GM18861 (cell line): Measurements from ENCODE around the gene SMYD3.

ENCODE experiments used
- ATAC-seq: cut with Tn5 transposase; IDR thresholded peaks from one replicate; pipeline ENCODE4 v1.9.1; 2021; ENCODE audit not compliant: unreplicated experiment

SMYD3 gene

DNA sequence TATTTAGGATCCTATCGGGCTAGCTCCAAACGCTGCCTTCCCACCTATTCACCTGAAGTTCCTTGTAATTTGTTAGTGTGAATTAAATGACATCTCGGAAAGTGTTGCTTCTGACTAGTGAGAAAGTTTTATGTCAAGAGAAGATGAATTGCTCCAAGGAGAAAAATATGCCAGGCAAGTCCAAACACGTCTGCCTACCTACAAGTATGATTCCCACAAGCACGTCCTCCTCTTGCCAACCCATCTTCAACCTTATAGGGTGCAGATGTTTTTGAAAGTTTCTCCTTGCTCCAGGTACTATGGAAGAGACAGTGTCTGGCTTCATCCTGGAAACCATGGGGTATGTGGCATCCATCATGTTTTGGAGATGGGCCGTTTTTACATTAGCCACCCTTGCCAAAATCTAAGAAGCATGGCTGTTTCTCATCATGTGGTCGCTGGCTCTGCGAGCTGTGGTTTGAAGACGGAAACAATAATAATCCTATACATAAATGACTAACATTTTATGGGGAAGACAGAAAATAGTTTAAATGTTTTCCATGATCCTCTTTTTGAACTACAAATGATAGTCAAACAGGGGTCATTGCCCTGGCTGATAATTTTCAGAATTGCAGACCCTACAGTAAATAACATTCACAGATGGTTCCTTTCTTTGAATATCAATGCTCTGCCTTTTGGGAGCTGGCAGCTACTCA lies 505.8 kb downstream of the SMYD3 start:
- no peak for ATAC-seq

DNA sequence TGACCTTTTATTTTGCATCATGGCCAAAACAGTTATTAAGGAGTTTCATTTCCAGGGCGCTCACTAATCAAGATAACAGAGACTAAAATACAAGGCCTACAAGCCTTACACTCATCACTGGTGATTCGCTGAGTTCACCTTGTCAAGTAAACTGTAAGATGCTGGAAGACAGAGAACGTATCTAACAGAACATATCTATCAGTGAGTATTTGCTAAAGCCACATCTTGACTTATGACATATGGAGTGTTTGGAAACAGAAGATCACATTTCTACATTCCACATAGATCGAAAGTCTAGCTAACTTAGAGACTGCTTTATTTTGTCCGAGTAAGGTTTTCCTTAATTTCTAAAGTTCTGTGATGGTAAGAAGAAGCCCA lies 506.5 kb downstream of the SMYD3 start:
- ATAC-seq: no peak

DNA sequence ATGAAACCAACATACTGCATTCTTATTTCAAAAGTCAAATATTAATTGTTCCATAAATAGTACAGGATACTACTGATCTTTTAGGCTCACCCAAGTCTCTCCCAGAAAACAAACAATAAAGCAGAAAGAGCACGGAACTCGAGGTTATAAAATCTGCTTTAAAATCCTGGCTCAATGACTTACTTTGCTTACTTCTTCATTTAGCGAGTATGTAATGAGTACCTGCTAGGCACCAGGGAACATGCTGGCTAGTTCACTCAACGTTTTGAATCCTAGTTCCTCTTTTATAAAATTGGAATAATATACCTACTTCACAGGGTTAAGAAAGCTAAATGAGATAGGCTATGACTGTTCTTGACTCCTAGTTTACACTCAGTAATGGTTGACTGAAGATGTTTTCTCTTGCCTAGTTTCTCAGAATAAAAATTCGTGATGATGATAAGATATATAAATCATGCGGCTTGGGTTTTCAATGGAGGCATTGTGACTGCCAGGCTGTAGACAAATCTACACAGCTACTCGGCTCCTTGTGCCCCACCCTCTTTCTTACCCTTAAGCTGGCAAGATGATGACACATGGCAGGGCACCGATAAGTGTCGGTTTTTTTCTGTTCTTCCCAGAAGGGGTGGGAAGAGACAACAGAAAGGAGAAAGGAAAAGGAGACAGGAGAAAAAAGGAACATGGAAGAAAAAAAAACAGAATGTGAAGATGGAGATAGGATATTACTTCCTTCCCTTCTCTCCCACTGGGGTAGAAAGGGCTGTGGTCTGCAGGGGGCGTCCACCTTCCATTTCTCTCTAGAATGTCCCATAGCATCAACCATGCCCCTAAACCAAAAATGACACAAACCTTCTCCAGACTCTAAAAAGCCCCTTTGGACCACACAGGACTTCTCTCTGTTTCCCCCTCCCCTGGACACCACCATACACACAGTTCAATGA lies 507.1 kb downstream of the SMYD3 start:
- ATAC-seq: peak; percentile 89

DNA sequence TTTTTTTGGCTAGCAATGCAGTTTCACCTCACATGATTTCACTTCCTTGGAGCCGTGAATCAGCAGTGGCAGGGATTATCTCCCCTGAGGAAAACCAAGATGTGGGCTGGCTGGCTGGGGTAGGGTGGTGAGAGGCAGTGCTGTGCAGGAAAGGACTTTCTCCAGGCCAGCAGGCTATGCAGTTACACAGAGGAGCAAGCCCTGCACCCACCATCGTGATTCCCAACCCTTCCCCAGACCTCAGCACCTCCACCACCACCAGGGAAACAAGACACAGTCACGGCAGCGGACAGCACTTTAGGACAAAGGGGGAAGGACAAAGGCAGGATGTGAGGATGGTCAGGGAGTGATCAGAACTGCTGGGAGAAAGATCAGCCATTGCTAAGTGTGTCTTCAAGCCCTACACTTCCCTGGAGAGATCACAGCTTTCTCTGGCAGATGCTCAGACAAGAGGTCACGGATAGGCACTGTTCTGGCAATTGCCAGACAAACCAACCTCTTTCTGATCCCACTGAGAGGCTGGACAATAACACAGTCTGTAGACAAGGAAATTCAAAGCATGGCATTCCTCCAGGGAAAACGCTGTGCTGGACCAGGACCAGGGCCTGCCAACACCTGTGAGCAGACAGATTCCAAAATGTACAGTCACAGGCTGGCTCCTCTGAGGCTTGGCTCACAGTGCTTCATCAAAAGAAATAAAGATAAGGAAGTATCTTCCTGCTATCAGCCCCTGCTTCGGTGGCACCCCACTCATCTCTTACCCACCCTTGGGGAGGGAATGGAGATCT lies 509.4 kb downstream of the SMYD3 start:
- ATAC-seq: no peak

DNA sequence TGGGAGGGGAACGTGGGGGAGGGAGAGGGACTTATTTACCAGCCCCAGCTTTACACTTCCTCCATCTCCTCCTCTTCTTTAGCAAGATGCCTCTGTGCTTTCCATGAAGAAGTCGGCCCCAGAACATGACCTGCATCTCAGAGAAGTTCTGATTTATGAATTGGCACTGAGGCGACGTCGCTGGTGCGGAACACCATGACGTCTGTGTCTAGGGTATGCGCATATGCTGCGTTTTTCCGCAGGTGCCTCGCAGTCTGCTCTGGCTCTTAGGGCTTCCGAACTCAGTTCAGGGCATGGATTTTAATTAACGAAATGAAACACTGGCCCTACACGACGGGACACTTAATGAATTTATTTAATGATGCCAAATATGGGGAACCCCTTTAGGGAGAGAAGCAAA lies 510.3 kb downstream of the SMYD3 start:
- no peak for ATAC-seq

DNA sequence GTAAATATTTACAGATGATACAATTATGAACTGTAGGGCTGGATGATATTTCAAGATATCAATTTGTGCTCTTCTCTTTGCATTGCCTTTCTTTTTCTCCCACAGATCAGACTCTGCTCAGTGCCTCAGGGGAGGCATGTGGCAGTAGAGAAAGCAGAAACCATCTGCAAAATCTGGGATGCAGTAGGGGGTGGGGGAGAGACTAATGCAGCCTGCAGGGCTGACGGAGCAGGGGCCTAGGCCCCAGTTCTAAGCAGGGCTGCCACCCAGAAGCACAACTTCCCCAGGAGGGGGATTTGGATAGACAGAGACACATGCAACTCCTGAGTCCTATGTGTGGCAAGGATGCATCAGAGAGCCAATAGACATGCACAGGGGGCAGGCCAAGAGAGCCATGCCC lies 511.6 kb downstream of the SMYD3 start:
- no peak for ATAC-seq

DNA sequence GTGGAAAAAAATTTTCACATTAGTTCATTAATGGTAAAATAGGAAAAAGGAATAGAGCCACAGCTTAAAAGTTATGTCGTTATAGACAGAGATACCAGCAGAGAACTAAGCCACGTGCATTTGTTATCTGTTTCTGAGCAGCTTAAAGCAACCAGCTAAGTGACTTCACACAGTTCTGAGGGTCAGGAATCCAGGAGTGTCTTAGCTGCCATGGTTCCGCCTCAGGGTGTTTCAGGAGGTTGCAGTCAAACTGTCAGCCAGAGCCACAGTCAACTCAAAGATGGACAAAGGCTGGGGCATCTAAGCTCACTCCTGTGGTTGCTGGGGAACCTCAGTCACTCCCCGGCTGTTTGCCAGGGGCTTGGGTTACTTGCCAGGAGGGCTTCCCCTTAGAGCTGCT lies 515.8 kb downstream of the SMYD3 start:
- ATAC-seq: no peak

DNA sequence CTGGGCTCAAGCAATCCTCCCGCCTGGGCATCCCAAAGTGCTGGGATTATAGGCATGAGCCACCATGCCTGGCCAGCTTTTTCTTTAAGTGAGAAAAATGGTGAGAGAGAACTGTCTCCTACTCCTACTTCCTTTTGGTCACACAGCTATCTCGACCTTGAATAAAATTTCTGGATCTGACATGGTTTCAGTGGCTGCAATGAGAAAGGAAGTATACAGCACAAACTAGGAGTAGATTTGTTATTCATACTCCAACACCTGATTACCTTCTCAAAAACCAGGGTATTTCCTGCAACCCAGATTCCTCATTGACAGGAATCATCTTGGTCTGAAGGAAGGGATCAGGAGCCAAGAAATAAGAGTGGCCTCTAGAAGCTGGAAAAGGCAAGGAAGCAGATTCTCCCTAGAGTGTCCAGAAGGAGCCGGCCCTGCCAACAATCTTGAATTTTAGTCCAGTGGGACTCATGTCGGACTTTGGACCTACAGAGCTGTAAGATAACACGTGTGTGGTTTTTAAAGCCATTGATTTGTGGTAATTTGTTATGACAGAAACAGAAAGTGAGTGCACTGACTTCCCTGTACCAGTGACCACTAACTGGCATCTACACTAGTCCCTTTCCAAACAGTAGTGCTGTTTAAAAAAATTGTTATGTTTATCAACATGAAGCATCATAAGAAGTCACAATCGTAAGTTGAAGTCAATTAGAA lies 516.6 kb downstream of the SMYD3 start:
- peak; percentile 98 for ATAC-seq

DNA sequence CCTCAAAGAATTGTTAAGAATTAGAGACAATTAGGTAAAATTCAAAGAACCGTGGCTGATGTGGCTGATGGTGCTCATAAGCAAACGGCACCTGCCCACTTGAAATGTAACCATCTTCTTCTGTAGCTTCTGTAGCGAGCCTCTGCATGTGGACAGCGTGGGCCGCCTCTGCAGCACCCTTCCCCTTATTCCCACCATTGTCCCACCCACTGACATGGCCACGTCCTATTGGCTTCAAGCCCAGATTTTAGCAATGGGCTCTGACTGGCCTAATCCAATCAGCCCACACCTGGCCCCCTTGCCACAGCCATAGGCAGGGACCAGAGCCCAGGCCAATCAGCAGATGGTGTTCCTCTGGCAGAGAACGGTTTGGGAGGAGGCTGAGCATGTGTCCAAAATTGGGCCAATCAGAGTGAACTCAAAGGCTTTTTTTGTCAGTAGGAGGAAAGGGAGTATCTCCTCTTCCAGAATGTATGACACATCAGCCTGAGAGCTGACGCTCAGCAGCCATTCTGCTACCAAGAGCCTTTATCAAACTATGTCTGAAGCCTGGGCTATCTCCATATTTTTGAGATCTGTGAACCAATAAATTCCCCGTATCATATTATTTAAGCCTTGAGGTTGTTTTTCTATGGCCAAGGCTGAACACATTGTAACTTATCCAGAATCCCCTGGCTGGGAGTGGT lies 518.5 kb downstream of the SMYD3 start:
- ATAC-seq: no peak

DNA sequence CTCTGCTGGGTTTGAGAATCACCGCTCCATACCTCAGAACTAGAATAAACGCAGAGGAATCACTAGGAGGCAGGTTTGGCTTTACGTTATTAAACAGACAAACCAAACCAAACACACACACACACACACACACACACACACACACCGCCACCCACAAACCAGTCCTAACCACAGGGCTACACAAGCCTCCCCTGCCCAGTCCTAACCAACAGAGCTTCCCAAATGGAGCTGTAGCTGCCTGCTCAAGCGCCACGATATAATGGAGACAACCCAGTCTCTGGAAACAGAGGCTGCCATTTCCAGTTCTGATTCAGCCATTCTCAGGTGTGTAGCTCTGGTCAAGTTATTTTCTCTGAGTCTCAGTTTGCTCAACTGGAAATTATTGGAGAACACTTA lies 519.1 kb downstream of the SMYD3 start:
- no peak for ATAC-seq

DNA sequence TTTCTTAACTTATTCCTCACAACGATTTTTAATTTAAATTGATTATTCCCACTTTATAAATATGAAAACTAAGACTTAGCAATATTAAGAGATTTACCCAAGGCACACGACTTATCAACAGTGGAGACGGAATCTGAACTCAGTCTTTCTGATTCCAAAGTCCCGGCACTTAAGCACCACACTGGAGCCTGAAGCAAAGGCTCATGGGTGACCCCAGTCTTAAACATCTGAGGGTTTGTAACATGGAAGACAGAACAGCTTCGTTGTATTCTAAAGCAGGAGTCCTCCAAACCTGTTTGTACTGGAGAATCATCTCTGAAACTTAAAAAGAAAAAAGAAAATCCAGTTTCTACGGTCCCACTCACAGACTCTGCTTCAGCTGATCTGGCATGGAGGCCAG lies 519.5 kb downstream of the SMYD3 start:
- ATAC-seq: no peak

DNA sequence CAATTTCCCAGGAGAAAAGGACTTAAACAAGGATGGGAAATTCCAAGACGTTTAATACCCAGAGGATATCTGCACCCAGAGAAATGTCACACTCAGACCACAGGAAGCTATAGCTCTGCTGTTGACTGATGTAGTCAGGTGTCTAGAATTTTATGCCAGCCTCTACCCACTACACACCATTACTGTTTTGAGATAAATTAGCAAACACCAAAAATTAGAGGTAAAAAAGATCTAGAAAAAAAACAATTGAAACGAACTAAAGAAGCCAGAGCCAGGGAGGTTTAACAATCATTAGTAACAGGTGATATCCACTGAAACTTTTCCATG lies 519.9 kb downstream of the SMYD3 start:
- ATAC-seq: no peak

DNA sequence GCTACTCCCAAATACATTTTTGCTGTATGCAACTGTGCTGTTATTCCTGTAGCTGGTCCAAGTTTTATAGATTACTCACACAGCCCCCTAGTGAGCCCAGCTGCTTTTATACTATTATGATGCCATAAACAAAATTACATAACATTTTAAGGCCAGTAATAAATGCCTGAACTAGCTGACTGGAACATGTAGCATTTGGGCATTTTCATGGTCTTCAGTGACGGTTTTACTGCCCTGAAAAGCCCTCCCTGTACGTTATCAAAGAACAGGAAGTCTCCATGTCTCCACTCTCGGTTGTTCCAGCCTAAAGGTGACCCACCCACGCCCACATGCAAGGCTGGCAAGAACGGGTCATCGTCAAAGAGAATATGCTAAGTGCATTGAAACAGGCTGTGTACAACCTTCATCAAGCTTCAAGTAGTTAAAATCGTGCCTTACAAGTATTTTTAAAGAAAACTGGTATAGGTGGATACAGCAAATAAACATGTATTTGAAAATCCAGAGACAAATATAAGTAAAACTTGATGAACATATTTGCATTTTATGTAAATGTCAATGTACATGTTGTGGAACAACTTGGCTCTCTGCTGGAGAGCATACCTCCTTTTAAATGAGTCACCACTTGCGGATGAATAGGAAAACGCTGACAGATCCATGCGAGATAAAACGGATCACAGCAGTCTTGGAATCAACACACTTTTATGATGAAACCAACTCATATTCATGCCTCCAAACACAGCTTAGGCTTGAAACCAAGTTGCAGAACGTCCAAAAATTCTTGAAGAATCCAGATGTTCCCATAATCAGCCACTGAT lies 520.5 kb downstream of the SMYD3 start:
- ATAC-seq: no peak

DNA sequence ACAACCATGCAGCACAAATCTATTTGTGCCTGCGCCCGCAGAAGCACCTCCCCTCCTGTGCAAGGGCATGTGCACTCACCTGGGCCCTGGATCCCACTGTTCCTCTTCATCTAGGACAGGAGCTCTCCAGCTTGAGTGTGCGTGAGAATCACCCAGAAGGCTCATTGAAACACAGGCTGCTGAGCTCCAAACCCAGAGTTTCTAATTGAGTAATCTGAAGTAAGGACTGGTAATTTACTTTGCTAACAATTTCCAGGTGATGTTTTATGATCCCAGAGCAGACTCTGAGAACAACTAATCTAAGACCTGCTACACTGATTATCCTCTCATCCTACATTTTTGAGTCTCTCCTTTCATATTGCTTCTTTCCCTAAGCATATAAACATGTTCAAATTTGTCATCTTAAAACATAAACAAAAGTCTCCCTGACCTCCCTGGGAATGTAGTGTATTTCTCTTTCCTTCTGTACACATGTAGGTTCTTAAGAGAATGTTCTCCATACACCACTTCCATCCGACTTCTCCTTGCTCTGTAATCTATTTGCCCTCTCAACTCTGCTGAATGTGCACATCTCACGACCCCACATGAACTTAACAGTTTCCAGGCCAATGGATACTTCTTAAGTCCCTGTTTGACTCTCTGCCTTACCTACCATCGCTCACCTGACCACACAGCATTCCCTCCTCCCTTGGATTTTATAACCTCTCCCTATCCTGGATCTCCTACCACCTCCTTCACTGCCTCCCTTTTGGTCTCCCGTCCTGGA lies 522.5 kb downstream of the SMYD3 start:
- ATAC-seq: no peak

DNA sequence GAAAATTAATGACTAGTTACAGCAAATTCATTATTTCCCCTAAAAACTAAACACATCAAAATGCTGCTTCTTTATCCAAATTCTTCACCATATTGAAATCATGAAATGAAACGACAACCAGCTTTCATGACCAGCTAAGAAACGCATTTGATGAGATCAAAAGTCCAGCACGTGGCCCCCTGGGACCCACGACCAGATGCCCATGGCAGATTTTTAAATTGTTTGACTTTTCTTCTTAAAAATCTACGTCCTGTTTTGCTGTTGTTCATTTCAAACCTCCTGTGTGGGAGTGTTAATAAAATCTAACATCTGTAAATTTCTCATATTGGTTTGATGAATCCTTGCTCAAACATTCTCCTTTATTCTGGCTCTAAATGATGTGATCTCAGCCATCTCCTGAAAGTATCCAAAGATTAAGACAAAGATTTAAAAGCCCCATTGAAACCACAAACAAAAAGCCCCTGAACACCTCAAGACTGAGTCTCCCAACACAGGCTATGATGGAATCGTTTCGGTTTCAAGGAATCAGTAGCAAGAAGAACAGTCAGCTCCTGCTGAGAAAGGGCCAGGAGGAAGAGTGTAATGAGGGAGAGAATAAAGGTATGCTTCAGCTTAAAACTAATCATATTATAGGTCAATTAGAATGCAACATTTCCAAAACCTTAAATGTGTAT lies 523.6 kb downstream of the SMYD3 start:
- no peak for ATAC-seq

DNA sequence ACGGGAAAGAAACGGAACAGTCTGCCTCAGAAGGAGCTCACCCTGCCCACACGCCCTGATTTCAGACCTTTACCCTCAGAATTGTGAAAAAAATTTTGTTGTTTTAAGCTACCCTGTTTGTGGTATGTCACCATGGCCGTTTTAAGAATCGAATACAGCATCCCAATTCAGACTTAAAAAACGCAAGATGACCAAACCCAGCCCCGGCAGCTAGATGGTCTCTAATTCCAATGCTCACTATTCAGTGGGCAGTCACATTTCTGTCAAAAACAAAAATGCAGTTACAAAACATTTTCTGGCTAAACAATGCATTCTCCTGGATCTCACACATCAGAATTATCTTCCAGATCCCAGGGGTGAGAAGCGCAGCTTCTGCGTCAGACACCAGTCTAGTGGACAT lies 527.5 kb downstream of the SMYD3 start:
- no peak for ATAC-seq

DNA sequence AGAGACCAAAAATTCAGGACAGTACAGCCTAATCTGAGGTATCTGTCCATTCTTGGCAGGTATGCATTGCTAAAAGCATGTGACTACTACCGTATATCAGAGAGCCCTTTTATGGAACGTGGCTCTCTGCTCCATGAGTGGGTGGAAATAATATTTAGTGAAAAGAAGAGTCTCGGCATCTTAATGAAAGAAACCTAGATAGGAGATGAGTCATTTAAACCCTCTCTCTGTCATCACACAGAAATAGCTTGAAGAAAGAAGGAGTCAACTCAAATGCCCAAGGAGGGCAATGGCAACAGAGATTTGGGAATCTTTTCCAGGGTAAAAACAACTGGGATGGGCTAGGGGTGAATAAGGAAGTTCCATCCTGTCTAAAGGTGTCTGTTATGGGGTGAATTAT lies 528.2 kb downstream of the SMYD3 start:
- no peak for ATAC-seq

DNA sequence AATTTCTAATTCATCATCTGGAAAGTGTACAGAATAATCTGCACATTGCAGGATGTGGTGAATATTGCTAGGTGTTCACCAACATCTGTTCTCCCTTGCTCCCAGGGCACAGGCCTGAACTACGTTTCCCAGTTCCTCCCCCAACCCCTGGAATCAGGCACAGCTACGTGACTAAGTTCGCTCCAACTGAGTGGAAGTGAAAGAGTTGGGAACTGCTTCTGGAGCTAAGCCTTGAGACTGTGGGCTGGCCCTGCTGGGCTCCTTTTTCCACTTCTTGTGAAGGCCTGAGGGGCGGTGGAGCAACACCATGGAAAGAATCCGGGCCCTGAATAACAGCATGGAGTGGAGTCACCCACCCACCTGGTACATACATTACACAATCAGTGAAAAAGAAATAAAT lies 534.6 kb downstream of the SMYD3 start:
- ATAC-seq: no peak

DNA sequence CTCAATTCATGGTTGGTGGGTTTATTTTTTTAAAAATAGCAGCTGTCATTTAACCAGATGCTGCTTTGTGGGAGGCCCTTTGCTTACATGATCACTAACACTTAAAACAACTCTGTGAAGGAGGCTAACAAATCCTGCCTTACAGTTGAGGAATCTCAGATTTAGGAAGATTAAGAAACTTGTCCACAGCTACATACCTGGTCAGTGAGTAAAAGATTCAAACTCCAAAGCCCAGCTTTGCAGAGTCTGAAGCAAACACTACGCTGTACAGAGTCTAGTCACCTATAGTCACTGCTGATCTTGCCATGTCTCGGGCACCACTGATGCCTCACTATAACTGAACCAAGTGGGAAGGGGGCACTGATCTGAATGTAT lies 535.4 kb downstream of the SMYD3 start:
- no peak for ATAC-seq
